Prostate gland (tissue), 2 donors: Measurements from ENCODE around the gene RGS12. TPM values are rescaled to one million over a fixed set of nuclear protein-coding genes. Genes with fewer than 3 reads are reported as not detected.

Experiments used
- DNase-seq: peaks from one replicate; pipeline ENCODE4 v3.0.0-alpha.2; 2019; ENCODE audit warnings: low spot score
- H3K27ac ChIP-seq, 2 donors: fragments of 200-600 bp; sonication (generic); 2 replicates each; pipeline ENCODE4 v1.5.1; 2017 to 2019
- H3K27me3 ChIP-seq: fragments of 200-600 bp; sonication (generic); replicated peaks from 2 replicates; pipeline ENCODE4 v1.5.1; 2019; ENCODE audit not compliant: insufficient read depth
- H3K36me3 ChIP-seq, 2 donors: fragments of 200-600 bp; sonication (generic); 1 replicate in 1 of 2; 2 replicates in 1 of 2; pipeline versions ENCODE4 v1.5.1 to v1.8.1; 2017 to 2019
- H3K4me1 ChIP-seq: fragments of 200-600 bp; sonication (generic); replicated peaks from 2 replicates; pipeline ENCODE4 v1.5.1; 2019
- H3K4me3 ChIP-seq, 2 donors: fragments of 200-600 bp; sonication (generic); 2 replicates each; pipeline ENCODE4 v1.5.1; 2017 to 2019
- H3K9me3 ChIP-seq: fragments of 200-600 bp; sonication (generic); 2 replicates; pipeline ENCODE4 v1.5.1; 2017
- POLR2A ChIP-seq: fragments of 450-650 bp; IDR thresholded peaks from one replicate; pipeline ENCODE4 v1.6.1; 2016; ENCODE audit warnings: antibody characterized with exemption, mild to moderate bottlenecking
- POLR2AphosphoS5 ChIP-seq: sonication (generic); formaldehyde crosslinking; IDR thresholded peaks from one replicate; pipeline ENCODE4 v1.6.1; 2017; ENCODE audit warnings: antibody characterized with exemption
- WGBS: methylation state at CpG from one replicate; pipeline ENCODE4 v1.1.5; 2018; 5-methylcytosine and 5-hydroxymethylcytosine counted together
- intact Hi-C: fragments of 100-400 bp; cut with DNase I; formaldehyde crosslinking; loops from one replicate; pipeline ENCODE4 v1.14.2; 2022
- total RNA-seq, 2 donors: library from RNA; depleted of rRNA; stranded (reverse); fragments of >200 nt; gene quantifications; one replicate each; pipeline ENCODE4 v1.1.0, GENCODE V29; 2016
- TF ChIP-seq, protein P1 (sequence below), 4 experiments: fragments of 200-600 bp in 2 of 4; fragments of 450-650 bp in 2 of 4; sonication (generic) in 2 of 4; IDR thresholded peaks; 1 replicate in 3 of 4; 2 replicates in 1 of 4; pipeline ENCODE4 v1.5.1; 2016 to 2019; ENCODE audit warnings: antibody characterized with exemption in 4 of 4, mild to moderate bottlenecking in 2 of 4, moderate library complexity in 2 of 4

RGS12 gene
- total RNA-seq, 2 donors from 2014 or later = 33.7 to 36.5 TPM

DNA sequence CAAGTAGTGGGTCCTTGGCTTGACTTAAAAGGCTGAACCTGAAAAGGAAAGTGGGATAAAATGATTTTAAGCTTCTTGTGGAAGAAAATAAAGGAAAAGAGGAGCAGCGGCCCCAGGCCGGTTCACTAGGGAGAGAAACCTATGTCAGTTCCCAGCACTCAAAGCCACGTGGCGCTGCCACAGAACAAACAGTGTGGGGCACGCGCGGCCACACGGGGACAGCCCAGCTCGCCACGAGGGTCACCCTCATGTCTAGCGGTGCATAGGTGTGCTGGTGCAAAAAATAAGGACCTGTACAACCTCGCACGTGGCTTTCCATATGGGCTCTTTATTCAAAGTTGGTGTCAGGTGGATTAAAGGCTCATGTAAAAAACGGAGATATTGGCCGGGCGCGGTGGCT lies 26.7 kb upstream of the RGS12 start:
- Histone ChIP-seq H3K27ac (no peak overlapping the region), H3K36me3 (no peaks in the 10 kb centered on the region), H3K4me3 (no peak overlapping the region), H3K9me3 (no peaks in the 10 kb centered on the region), H3K27me3 (no peaks in the 10 kb centered on the region), H3K4me1 (no peaks in the 10 kb centered on the region)
- no peak for DNase-seq
- no peak for TF ChIP-seq POLR2AphosphoS5
- TF ChIP-seq POLR2A = no peak
- TF ChIP-seq, protein P1, sequence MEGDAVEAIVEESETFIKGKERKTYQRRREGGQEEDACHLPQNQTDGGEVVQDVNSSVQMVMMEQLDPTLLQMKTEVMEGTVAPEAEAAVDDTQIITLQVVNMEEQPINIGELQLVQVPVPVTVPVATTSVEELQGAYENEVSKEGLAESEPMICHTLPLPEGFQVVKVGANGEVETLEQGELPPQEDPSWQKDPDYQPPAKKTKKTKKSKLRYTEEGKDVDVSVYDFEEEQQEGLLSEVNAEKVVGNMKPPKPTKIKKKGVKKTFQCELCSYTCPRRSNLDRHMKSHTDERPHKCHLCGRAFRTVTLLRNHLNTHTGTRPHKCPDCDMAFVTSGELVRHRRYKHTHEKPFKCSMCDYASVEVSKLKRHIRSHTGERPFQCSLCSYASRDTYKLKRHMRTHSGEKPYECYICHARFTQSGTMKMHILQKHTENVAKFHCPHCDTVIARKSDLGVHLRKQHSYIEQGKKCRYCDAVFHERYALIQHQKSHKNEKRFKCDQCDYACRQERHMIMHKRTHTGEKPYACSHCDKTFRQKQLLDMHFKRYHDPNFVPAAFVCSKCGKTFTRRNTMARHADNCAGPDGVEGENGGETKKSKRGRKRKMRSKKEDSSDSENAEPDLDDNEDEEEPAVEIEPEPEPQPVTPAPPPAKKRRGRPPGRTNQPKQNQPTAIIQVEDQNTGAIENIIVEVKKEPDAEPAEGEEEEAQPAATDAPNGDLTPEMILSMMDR (IDR thresholded peaks at IDR 0.05) = no peak
- intact Hi-C loops = no loop called here
- WGBS = 95% methylated on average over 17 of the region's 17 CpGs

DNA sequence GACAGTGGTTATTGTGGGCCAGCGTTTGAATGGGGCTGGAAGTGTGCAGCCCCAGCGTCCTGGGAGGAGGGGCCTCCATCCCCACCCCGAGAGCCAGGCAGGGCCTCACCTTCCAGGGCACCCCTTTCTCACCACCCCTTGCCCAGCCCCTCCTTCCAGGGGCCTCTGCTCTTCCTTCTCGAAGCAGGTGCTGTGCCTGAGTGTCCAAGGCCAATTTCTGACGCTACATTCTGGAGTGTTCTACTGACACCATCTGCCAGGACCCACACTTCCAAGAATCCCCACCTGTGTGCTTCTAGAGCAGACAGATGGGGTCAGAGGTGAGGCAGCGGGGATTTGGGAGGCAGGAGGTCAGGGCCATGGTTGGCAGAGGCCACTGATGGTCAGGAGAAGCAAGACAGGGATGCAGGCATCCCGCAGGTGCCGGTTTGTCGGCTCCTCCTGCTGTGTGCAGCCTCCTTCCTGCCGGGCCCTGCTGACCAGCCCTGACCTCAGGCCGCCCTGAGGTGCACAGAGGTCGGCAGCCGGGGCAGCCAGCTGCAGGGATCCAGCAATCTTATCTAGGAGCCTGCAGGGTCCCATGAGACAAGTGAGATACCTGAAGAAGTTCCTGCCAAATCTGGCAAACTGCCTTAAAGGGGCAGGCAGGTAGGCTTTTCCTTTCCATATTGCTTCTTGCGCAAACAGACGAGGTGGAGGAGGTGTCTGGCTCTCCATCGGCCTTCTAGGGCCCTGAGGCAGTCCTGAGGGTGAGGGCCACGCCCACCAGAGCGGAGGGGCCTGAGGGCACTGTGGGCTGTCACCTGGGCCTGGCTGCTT lies 25.0 kb upstream of the RGS12 start:
- 75% methylated on average over 18 of the region's 18 CpGs for WGBS
- no peak for DNase-seq
- H3K4me3 ChIP-seq = no peak overlapping the region
- no peaks in the 10 kb centered on the region for H3K9me3 ChIP-seq
- intact Hi-C loops = no loop called here
- no peaks in the 10 kb centered on the region for H3K4me1 ChIP-seq
- H3K27ac ChIP-seq = no peak overlapping the region
- TF ChIP-seq POLR2AphosphoS5 (no peak), POLR2A (no peak)
- TF ChIP-seq, protein P1 (IDR thresholded peaks at IDR 0.05) = no peak
- no peaks in the 10 kb centered on the region for H3K27me3 ChIP-seq
- H3K36me3 ChIP-seq = no peaks in the 10 kb centered on the region

DNA sequence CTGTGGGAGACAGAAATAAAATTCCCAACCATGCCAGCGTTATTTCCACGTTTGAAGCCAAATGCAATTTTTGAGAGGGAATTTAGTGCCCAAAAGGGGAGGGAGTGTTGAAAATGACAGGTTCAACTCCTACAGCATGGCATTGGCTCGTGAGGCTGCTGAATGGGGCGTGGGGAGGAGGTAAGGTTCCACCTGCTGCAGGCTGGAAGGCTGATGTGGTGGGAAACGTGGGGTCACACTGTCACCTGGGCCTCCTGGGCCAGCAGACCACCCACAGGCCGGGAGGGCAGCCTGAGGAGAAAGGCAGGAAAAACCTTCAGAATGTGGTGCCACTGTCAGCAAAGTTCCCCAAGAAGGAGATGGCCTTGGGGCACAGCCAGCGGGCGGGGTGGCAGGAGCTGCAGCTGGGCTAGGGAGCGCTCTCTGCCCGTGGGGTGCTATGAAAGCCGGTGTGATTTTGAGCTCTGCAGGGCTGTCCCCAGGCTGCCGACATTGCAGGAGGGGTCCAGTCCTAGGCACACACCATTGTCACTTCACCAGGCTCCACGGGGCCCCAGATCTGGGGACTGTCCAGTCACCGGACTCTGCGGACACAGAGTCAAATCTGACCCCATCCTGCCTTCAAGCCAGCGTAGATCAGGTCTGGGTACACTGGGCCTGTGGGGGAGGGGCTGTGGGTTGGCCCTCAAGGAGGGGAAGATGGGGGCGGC lies 24.3 kb upstream of the RGS12 start:
- TF ChIP-seq POLR2A (no peak), POLR2AphosphoS5 (no peak)
- TF ChIP-seq, protein P1 (IDR thresholded peaks at IDR 0.05) = no peak
- 79% methylated on average over 17 of the region's 17 CpGs for WGBS
- no peak for DNase-seq

GRCh38 chr4:3269105-3269927 lies 23.5 kb upstream of the RGS12 start:
- no peak overlapping the region for H3K27ac ChIP-seq
- intact Hi-C loops = no loop called here
- H3K9me3 ChIP-seq = no peaks in the 10 kb centered on the region
- TF ChIP-seq POLR2AphosphoS5 = no peak
- H3K4me1 ChIP-seq = no peaks in the 10 kb centered on the region
- H3K4me3 ChIP-seq = no peak overlapping the region
- DNase-seq = no peak
- H3K36me3 ChIP-seq = no peaks in the 10 kb centered on the region
- no peaks in the 10 kb centered on the region for H3K27me3 ChIP-seq
- WGBS = 72% methylated on average over 24 of the region's 25 CpGs

More for the DNA sequence above, 24.3 kb upstream of the RGS12 start:
- Histone ChIP-seq H3K27ac (no peak overlapping the region), H3K4me3 (no peak overlapping the region), H3K4me1 (no peaks in the 10 kb centered on the region), H3K36me3 (no peaks in the 10 kb centered on the region), H3K27me3 (no peaks in the 10 kb centered on the region), H3K9me3 (no peaks in the 10 kb centered on the region)
- intact Hi-C loops = no loop called here

DNA sequence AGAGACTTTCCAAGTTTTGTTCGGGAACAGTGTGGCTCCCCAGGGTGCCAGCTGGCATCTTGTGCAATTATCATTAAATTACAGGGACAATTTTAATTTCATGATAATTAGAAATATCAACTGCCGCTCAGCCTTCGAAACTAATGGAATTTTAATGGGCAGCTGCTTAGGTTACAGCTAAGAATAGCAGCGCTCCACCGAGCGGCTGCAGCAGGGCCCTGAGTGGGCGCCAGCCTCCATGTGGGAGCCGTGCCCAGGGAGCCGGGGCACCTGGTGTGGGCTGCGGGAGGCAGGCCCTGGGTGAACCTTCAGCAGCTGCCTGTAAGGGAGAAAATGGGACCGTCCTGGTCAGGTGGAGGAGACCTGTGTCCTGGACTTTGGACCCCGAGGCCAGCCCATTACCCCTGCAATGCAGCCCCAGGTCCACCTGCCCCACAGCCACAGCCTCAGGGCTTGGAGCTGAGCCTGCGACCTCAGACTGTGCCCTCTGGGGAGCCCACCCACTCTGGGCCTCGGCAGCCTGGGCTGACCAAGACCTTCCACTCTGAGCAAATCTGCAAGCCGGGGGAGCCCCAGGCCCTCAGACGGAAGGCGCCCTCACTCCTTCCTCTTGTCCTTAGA lies 22.7 kb upstream of the RGS12 start:
- 45% methylated on average over 15 of the region's 17 CpGs for WGBS
- Histone ChIP-seq H3K9me3 (no peaks in the 10 kb centered on the region), H3K36me3 (no peaks in the 10 kb centered on the region), H3K4me3 (no peak overlapping the region), H3K27ac (no peak overlapping the region), H3K27me3 (no peaks in the 10 kb centered on the region), H3K4me1 (no peaks in the 10 kb centered on the region)
- intact Hi-C loops = no loop called here
- TF ChIP-seq, protein P1 (IDR thresholded peaks at IDR 0.05) = no peak
- DNase-seq = no peak
